Myometrial cell (primary cell): Measurements from ENCODE around the gene CABYR. TPM values are rescaled to one million over a fixed set of nuclear protein-coding genes. Genes with fewer than 3 reads are reported as not detected.

Experiments
- total RNA-seq: library from RNA; depleted of rRNA; stranded (reverse); fragments of >200 nt; gene quantifications from 2 replicates; pipeline ENCODE4 v1.2.3, GENCODE V29; 2015

CABYR gene
- total RNA-seq: 4.0 and 15.1 TPM in 2 replicates

DNA sequence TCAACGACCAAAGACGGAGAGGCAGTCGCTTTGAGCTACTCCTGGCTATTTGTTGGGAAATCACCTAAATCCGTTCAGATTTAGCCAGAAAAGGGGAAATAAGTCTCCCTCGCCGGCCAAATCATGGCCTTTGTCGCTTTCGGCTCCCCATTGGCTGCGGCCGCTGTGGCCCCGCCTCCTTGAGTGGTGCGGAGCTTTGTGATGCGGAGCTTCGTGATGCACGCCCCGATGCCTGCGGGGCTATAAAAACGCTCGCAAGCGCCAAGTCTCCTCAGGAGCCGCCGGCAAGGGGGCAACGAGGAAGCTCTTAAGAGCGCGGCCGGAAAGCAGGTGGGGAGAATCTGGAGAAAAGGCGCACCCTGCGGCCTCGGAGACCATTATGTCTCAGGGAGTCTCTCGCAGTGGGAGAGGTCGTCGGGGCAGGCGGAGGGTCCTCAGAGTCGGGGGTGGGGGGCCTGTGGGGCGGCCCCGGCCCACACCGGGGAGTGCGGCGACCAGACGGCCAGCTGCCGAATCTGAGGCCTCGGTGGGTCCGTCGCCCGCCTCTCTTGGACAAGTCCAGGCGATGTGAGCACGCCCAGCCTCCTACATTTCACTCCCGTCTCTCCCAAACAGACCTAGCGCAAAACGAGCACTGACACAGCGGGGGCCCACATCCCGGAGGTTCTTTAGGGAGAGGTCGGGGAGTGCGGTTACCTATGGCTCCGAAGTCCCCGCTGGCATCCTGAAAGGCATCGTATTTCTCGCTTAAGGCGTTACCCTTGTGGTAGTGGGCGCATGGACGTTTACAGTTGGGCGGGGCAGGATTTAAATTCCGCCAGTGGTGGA lies at the start of gene CABYR:
CABYR (plus strand) TSS at position 274 of the 828 bp plus-strand sequence. CDS start 4,053 bp downstream, outside the sequence.

Other genes with a start within 250 kb of the CABYR start
- gene TTC39C, start 124.3 kb upstream of the CABYR start, total RNA-seq: 20.5 and 20.9 TPM in 2 replicates